Activated CD4-positive, alpha-beta T cell treated with anti-CD3 and anti-CD28 coated beads for 36 hours (primary cell): ENCODE results near the gene SGSM1. TPM values are rescaled to one million over a fixed set of nuclear protein-coding genes. Genes with fewer than 3 reads are reported as not detected.

Experiments
- ATAC-seq: fragments of 200-7000 bp; cut with Tn5 transposase; one replicate; pipeline ENCODE4 v1.10.0; 2021; ENCODE audit warnings: mild to moderate bottlenecking, moderate library complexity
- CTCF ChIA-PET: fragments of 350-600 bp; sonication (Branson Sonifier 250); formaldehyde crosslinking; loops from one replicate; lab custom pipeline; 2021; ENCODE audit warnings: antibody characterized with exemption; lab: Charles Lee
- POLR2A ChIA-PET: fragments of 350-600 bp; sonication (Branson Sonifier 250); formaldehyde crosslinking; loops from one replicate; lab custom pipeline; 2021; ENCODE audit warnings: antibody characterized with exemption, inconsistent platforms; lab: Charles Lee
- DNase-seq: peaks from one replicate; pipeline ENCODE4 v3.0.0-alpha.2; 2020
- H3K27ac Mint-ChIP-seq: one replicate; pipeline ENCODE4 v1.8.0; 2021; ENCODE audit warnings: mixed read lengths
- H3K27me3 Mint-ChIP-seq: one replicate; pipeline ENCODE4 v1.8.0; 2021; ENCODE audit warnings: mixed read lengths
- H3K36me3 Mint-ChIP-seq: one replicate; pipeline ENCODE4 v1.8.0; 2021; ENCODE audit warnings: low read depth, mixed read lengths
- H3K4me1 Mint-ChIP-seq: one replicate; pipeline ENCODE4 v1.8.0; 2021; ENCODE audit warnings: mixed read lengths
- H3K4me3 Mint-ChIP-seq: one replicate; pipeline ENCODE4 v1.8.0; 2021; ENCODE audit warnings: mild to moderate bottlenecking, moderate library complexity, mixed read lengths
- H3K9me3 Mint-ChIP-seq: one replicate; pipeline ENCODE4 v1.8.0; 2021; ENCODE audit warnings: low read depth, mixed read lengths
- intact Hi-C, 2 experiments: fragments of 100-400 bp; cut with DNase I in 1 of 2; cut with micrococcal nuclease in 1 of 2; formaldehyde crosslinking; loops; one replicate each; pipeline versions ENCODE4 v1.14.2 to v1.15.1; 2022 to 2024; cut with DNase I, micrococcal nuclease
- total RNA-seq, 2 experiments: library from RNA; stranded (reverse); gene quantifications; one replicate each; pipeline ENCODE4 v1.2.3, GENCODE V29; 2021

Gene SGSM1
- total RNA-seq, 2 experiments from 2014 or later: 0.11 to 0.35 TPM

GRCh38 chr22:24954114-24954463, 148.1 kb downstream of the SGSM1 start:
- Mint-ChIP-seq H3K27ac (no peak overlapping the region), H3K36me3 (no peaks in the 10 kb centered on the region), H3K9me3 (no peaks in the 10 kb centered on the region), H3K4me1 (peaks cover 10% of the 10 kb centered on the region), H3K27me3 (peaks cover 41% of the 10 kb centered on the region), H3K4me3 (no peak overlapping the region)
- DNase-seq: no peak
- POLR2A ChIA-PET: no interaction called here
- CTCF ChIA-PET: interaction anchor here (0.6 to 9.5 kb wide), 2 partner anchors 74 to 96 kb away, joined by 3 to 79 read pairs; no protein-coding TSS in a partner anchor
- intact Hi-C loops: no loop called here
- no peak for ATAC-seq

GRCh38 chr22:24954856-24955255, 148.8 kb downstream of the SGSM1 start:
- Mint-ChIP-seq H3K9me3 (no peaks in the 10 kb centered on the region), H3K27me3 (peaks cover 37% of the 10 kb centered on the region), H3K4me1 (peaks cover 10% of the 10 kb centered on the region), H3K36me3 (no peaks in the 10 kb centered on the region), H3K27ac (no peak overlapping the region), H3K4me3 (no peak overlapping the region)
- intact Hi-C loops: no loop called here
- POLR2A ChIA-PET: no interaction called here
- CTCF ChIA-PET: interaction anchor here (9.5 kb wide), 1 partner anchor 95 kb away, joined by 79 read pairs; no protein-coding TSS in a partner anchor
- no peak for DNase-seq
- no peak for ATAC-seq

- H3K36me3 Mint-ChIP-seq: no peaks in the 10 kb centered on the region
- CTCF ChIA-PET: interaction anchor here (0.6 kb wide), 1 partner anchor 810 kb away, joined by 3 read pairs; no protein-coding TSS in a partner anchor
- no peak for ATAC-seq
- no peak overlapping the region for H3K4me3 Mint-ChIP-seq
- H3K4me1 Mint-ChIP-seq: peaks cover 6% of the 10 kb centered on the region
- no peak overlapping the region for H3K27ac Mint-ChIP-seq
- intact Hi-C loops: no loop called here
- peaks cover 26% of the 10 kb centered on the region for H3K27me3 Mint-ChIP-seq
- no peaks in the 10 kb centered on the region for H3K9me3 Mint-ChIP-seq
- POLR2A ChIA-PET: no interaction called here
- no peak for DNase-seq
These were observed 151.0 kb downstream of the SGSM1 start for GRCh38 chr22:24957043-24957442.

GRCh38 chr22:24961217-24961844, 155.3 kb downstream of the SGSM1 start:
- ChIA-PET POLR2A (no interaction called here), CTCF (interaction anchor here (0.8 kb wide), 1 partner anchor 88 kb away, joined by 3 read pairs; no protein-coding TSS in a partner anchor)
- no peaks in the 10 kb centered on the region for H3K4me1 Mint-ChIP-seq
- H3K36me3 Mint-ChIP-seq: no peaks in the 10 kb centered on the region
- intact Hi-C loops: no loop called here
- DNase-seq (no peak), ATAC-seq (no peak)
- peaks cover 7% of the 10 kb centered on the region for H3K27me3 Mint-ChIP-seq
- H3K9me3 Mint-ChIP-seq: no peaks in the 10 kb centered on the region
- no peak overlapping the region for H3K27ac Mint-ChIP-seq
- no peak overlapping the region for H3K4me3 Mint-ChIP-seq

- no peaks in the 10 kb centered on the region for H3K36me3 Mint-ChIP-seq
- intact Hi-C loops: no loop called here
- H3K27ac Mint-ChIP-seq: no peak overlapping the region
- CTCF ChIA-PET: interaction anchor here (0.7 to 1.2 kb wide), 3 partner anchors 87 to 104 kb away, joined by 3 to 4 read pairs (median 3); no protein-coding TSS in a partner anchor
- H3K27me3 Mint-ChIP-seq: peaks cover 4% of the 10 kb centered on the region
- POLR2A ChIA-PET: no interaction called here
- H3K9me3 Mint-ChIP-seq: no peaks in the 10 kb centered on the region
- DNase-seq: no peak
- no peak overlapping the region for H3K4me3 Mint-ChIP-seq
- no peaks in the 10 kb centered on the region for H3K4me1 Mint-ChIP-seq
- no peak for ATAC-seq
These were observed 156.1 kb downstream of the SGSM1 start for GRCh38 chr22:24962094-24962493.

GRCh38 chr22:24962835-24963234, 156.8 kb downstream of the SGSM1 start:
- intact Hi-C loops: no loop called here
- no peaks in the 10 kb centered on the region for H3K36me3 Mint-ChIP-seq
- no peak for DNase-seq
- no peaks in the 10 kb centered on the region for H3K9me3 Mint-ChIP-seq
- no peak for ATAC-seq
- H3K27me3 Mint-ChIP-seq: peaks cover 4% of the 10 kb centered on the region
- no peak overlapping the region for H3K27ac Mint-ChIP-seq
- POLR2A ChIA-PET: no interaction called here
- H3K4me3 Mint-ChIP-seq: no peak overlapping the region
- H3K4me1 Mint-ChIP-seq: no peaks in the 10 kb centered on the region
- CTCF ChIA-PET: interaction anchor here (0.7 to 1.2 kb wide), 4 partner anchors 85 to 104 kb away, joined by 3 to 5 read pairs (median 4); no protein-coding TSS in a partner anchor

- ATAC-seq: no peak
- peaks cover 4% of the 10 kb centered on the region for H3K27me3 Mint-ChIP-seq
- CTCF ChIA-PET: interaction anchor here (0.7 kb wide), 1 partner anchor 214 kb away, joined by 5 read pairs; no protein-coding TSS in a partner anchor
These were observed 158.4 kb downstream of the SGSM1 start for GRCh38 chr22:24964441-24964840.

GRCh38 chr22:24965822-24966626, 160.0 kb downstream of the SGSM1 start:
- Mint-ChIP-seq H3K4me3 (no peak overlapping the region), H3K4me1 (no peaks in the 10 kb centered on the region), H3K36me3 (no peaks in the 10 kb centered on the region), H3K27ac (no peak overlapping the region), H3K27me3 (peaks cover 4% of the 10 kb centered on the region), H3K9me3 (no peaks in the 10 kb centered on the region)
- intact Hi-C loops: no loop called here
- DNase-seq (no peak), ATAC-seq (no peak)
- ChIA-PET POLR2A (no interaction called here), CTCF (no interaction called here)

More at GRCh38 chr22:24964441-24964840, 158.4 kb downstream of the SGSM1 start:
- DNase-seq: no peak
- Mint-ChIP-seq H3K27ac (no peak overlapping the region), H3K4me3 (no peak overlapping the region), H3K9me3 (no peaks in the 10 kb centered on the region), H3K36me3 (no peaks in the 10 kb centered on the region), H3K4me1 (no peaks in the 10 kb centered on the region)
- POLR2A ChIA-PET: no interaction called here
- intact Hi-C loops: no loop called here

GRCh38 chr22:24968066-24968561, 162.1 kb downstream of the SGSM1 start:
- ChIA-PET POLR2A (no interaction called here), CTCF (no interaction called here)
- no peaks in the 10 kb centered on the region for H3K4me1 Mint-ChIP-seq
- no peak for ATAC-seq
- H3K27me3 Mint-ChIP-seq: no peaks in the 10 kb centered on the region
- no peaks in the 10 kb centered on the region for H3K9me3 Mint-ChIP-seq
- no peak for DNase-seq
- no peak overlapping the region for H3K4me3 Mint-ChIP-seq
- no peaks in the 10 kb centered on the region for H3K36me3 Mint-ChIP-seq
- no peak overlapping the region for H3K27ac Mint-ChIP-seq
- intact Hi-C loops: no loop called here

GRCh38 chr22:24969560-24970301, 163.7 kb downstream of the SGSM1 start:
- ChIA-PET CTCF (no interaction called here), POLR2A (no interaction called here)
- H3K9me3 Mint-ChIP-seq: no peaks in the 10 kb centered on the region
- DNase-seq: no peak
- H3K4me3 Mint-ChIP-seq: no peak overlapping the region
- intact Hi-C loops: no loop called here
- H3K27ac Mint-ChIP-seq: no peak overlapping the region
- no peak for ATAC-seq
- no peaks in the 10 kb centered on the region for H3K36me3 Mint-ChIP-seq
- H3K4me1 Mint-ChIP-seq: no peaks in the 10 kb centered on the region
- no peaks in the 10 kb centered on the region for H3K27me3 Mint-ChIP-seq

- ATAC-seq (no peak), DNase-seq (no peak)
- no peaks in the 10 kb centered on the region for H3K36me3 Mint-ChIP-seq
- H3K4me1 Mint-ChIP-seq: no peaks in the 10 kb centered on the region
- POLR2A ChIA-PET: no interaction called here
- H3K27me3 Mint-ChIP-seq: no peaks in the 10 kb centered on the region
- intact Hi-C loops: no loop called here
- H3K27ac Mint-ChIP-seq: no peak overlapping the region
- no peak overlapping the region for H3K4me3 Mint-ChIP-seq
- CTCF ChIA-PET: no interaction called here
- no peaks in the 10 kb centered on the region for H3K9me3 Mint-ChIP-seq
These were observed 166.4 kb downstream of the SGSM1 start for GRCh38 chr22:24972369-24972768.
